ENCODE results near the gene SMYD3.

DNA sequence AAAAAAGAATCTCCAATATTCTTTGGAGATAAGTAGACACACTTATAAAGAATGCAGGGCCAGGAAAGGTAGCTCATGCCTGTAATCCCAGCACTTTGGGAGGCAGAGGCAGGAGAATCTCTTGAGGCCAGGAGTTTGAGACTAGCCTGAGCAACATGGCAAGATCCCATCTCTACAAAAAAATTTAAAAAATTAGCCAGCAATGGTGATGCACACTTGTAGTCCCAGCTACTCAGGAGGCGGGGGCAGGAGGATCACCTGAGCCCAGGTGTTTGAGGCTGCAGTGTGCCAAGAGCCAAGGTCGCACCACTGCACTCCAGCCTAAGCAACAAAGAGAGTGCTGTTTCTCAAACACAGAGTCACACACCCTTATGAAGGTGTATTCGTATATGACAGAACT lies 385.0 kb downstream of the SMYD3 start:
- TF ChIP-seq, protein P1, sequence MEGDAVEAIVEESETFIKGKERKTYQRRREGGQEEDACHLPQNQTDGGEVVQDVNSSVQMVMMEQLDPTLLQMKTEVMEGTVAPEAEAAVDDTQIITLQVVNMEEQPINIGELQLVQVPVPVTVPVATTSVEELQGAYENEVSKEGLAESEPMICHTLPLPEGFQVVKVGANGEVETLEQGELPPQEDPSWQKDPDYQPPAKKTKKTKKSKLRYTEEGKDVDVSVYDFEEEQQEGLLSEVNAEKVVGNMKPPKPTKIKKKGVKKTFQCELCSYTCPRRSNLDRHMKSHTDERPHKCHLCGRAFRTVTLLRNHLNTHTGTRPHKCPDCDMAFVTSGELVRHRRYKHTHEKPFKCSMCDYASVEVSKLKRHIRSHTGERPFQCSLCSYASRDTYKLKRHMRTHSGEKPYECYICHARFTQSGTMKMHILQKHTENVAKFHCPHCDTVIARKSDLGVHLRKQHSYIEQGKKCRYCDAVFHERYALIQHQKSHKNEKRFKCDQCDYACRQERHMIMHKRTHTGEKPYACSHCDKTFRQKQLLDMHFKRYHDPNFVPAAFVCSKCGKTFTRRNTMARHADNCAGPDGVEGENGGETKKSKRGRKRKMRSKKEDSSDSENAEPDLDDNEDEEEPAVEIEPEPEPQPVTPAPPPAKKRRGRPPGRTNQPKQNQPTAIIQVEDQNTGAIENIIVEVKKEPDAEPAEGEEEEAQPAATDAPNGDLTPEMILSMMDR (IDR thresholded peaks at IDR 0.05; ENCODE audit: extremely low read depth in 1 of 2, insufficient read depth in 1 of 2, low read depth in 1 of 2, low read length in 2 of 2), result no peak
- TF ChIP-seq, protein P2, sequence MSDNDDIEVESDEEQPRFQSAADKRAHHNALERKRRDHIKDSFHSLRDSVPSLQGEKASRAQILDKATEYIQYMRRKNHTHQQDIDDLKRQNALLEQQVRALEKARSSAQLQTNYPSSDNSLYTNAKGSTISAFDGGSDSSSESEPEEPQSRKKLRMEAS (IDR thresholded peaks at IDR 0.05; ENCODE audit: insufficient read depth, insufficient read length), result no peak
- TF ChIP-seq JUN (IDR thresholded peaks at IDR 0.05; ENCODE audit: borderline replicate concordance, insufficient read depth, insufficient read length, low read depth) (no peak), EZH2 (IDR thresholded peaks at IDR 0.05; ENCODE audit: borderline replicate concordance, low read depth, low read length, severe bottlenecking) (no peak), POLR2A (IDR thresholded peaks at IDR 0.05; ENCODE audit: low read depth, low read length) (no peak)
